ENCODE results near the gene METTL25B. TPM values are rescaled to one million over a fixed set of nuclear protein-coding genes. Genes with fewer than 3 reads are reported as not detected.

The METTL25B gene
- total RNA-seq, 4 donors from 2014 or later = 33.8 to 95.2 (median 64.9) TPM

DNA sequence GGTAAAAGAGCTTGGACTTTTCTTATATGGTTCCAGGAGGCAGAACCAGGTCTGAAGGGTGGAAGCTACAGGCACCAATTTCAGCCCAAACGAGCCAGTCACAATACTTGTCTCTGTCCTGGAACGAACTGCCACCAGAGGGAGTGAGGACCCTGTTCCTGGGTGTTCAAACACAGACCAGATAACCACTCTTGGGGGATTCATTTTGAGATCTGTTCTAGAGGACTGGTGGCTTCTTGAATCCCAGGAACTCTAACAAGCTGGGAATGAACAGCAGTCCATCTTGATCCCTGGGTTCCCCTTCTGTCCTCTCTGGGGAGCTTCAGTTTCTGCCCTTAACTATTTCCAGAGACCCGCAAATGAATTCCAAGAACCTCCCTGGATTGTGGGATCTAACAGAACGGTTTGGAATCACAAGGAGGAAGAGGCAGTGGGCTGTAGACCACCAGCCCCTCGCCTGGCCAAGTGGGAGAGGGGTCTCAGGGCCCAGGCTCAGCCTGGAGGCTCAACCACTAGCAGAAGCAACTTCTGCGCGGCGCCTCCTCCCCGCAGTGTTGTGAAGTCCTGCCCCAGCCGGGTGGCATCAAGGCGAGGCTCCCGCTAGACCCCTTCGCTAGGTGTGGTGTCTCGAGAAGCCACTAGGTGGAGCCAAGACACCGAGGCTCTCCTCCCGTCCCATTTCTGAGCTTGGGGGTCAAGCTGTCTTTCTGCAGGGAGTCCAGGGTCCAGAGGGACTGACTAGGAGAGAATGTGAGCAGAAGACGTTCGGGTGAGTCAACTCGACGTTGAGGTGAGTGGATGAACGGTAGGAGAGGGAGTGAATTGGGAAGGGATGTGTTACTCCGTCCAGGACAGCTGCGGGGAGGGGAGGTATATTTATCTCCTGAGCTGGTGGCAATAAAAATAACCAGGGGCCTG lies 39.0 kb upstream of the METTL25B start:
- peaks cover 0 to 18% (median 1%) of the 10 kb centered on the region in 4 donors for H3K4me1 ChIP-seq
- peaks cover 0 to 8% of the 10 kb centered on the region in 2 donors for H3K27me3 ChIP-seq

GRCh38 chr1:156689953-156690674 lies 38.2 kb upstream of the METTL25B start:
- DNase-seq = no peak
- no peaks in the 10 kb centered on the region for H3K9me3 ChIP-seq
- H3K4me1 ChIP-seq = peaks cover 0 to 18% (median 1%) of the 10 kb centered on the region in 4 donors
- TF ChIP-seq CTCF (IDR thresholded peaks at IDR 0.05) (no peak), POLR2A (IDR thresholded peaks at IDR 0.05) (no peak)
- no peak overlapping the region for H3K4me3 ChIP-seq
- no peaks in the 10 kb centered on the region for H3K36me3 ChIP-seq
- H3K27ac ChIP-seq = no peak overlapping the region
- H3K27me3 ChIP-seq = peaks cover 0 to 8% of the 10 kb centered on the region in 2 donors

More for the DNA sequence above, 39.0 kb upstream of the METTL25B start:
- Histone ChIP-seq H3K27ac (no peak overlapping the region), H3K4me3 (no peak overlapping the region), H3K9me3 (no peaks in the 10 kb centered on the region), H3K36me3 (no peaks in the 10 kb centered on the region)
- TF ChIP-seq POLR2A (IDR thresholded peaks at IDR 0.05) (no peak), CTCF (IDR thresholded peaks at IDR 0.05) (peak; percentile 70 to 92 (median 86))
- peak; percentile 74 to 90 (median 77) for DNase-seq

DNA sequence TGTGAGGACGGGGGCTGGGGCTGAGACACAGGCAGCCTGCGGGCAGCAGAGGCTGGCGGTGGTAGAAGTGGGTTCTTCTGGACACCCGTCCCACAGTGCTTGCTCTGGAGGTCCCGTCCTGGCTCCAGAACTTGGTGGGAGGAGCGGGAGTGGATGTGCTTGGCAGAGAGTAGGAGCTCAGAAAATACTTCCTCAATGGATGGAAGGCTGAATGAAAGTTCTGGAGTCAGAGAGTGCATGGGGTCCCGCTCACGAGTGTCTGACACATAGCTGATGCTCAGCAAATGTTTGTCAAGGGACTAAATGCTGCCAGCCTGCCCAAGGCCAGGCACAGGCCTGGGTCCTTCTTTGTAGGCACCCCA lies 37.6 kb upstream of the METTL25B start:
- H3K4me1 ChIP-seq = peaks cover 0 to 18% (median 1%) of the 10 kb centered on the region in 4 donors
- peaks cover 0 to 8% of the 10 kb centered on the region in 2 donors for H3K27me3 ChIP-seq
- H3K36me3 ChIP-seq = no peaks in the 10 kb centered on the region
- TF ChIP-seq CTCF (IDR thresholded peaks at IDR 0.05) = no peak
- TF ChIP-seq POLR2A (IDR thresholded peaks at IDR 0.05) = no peak
- no peak overlapping the region for H3K27ac ChIP-seq
- no peak overlapping the region for H3K4me3 ChIP-seq
- no peak for DNase-seq
- no peaks in the 10 kb centered on the region for H3K9me3 ChIP-seq

DNA sequence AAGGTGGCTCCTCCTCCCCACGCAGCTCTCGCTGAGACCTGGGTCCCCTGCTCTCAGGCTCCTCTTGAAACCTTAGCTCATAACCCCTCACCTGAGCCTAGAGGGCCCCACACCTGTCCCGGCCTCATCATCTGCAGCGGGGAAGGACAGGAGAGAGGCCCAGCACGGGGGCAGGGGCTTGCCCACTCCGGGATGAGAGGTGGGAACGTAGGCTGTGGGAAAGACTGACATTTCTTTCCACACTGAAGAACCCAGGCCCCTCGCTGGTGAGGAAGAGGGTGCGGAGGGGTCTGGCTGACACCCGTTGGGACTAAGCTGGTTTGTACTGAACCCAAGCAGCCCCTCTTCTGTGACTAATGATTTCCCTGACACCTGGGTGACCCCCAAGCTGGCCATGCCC lies 37.1 kb upstream of the METTL25B start:
- peaks cover 0 to 18% (median 1%) of the 10 kb centered on the region in 4 donors for H3K4me1 ChIP-seq

More for the DNA sequence above, 37.1 kb upstream of the METTL25B start:
- H3K9me3 ChIP-seq = no peaks in the 10 kb centered on the region
- no peak overlapping the region for H3K27ac ChIP-seq
- TF ChIP-seq POLR2A (IDR thresholded peaks at IDR 0.05) = no peak
- TF ChIP-seq CTCF (IDR thresholded peaks at IDR 0.05) = no peak
- peaks cover 0 to 8% of the 10 kb centered on the region in 2 donors for H3K27me3 ChIP-seq
- DNase-seq = no peak
- no peak overlapping the region for H3K4me3 ChIP-seq
- no peaks in the 10 kb centered on the region for H3K36me3 ChIP-seq
